Measurements from ENCODE around the gene DCUN1D2. TPM values are rescaled to one million over a fixed set of nuclear protein-coding genes. Genes with fewer than 3 reads are reported as not detected.

The DCUN1D2 gene
- total and polyA plus RNA-seq, 10 of the 15 experiments (the other 5 are each of a cell fraction or from before 2014, with no cell fraction given): 2.5 to 23.6 (median 9.3) TPM

DNA sequence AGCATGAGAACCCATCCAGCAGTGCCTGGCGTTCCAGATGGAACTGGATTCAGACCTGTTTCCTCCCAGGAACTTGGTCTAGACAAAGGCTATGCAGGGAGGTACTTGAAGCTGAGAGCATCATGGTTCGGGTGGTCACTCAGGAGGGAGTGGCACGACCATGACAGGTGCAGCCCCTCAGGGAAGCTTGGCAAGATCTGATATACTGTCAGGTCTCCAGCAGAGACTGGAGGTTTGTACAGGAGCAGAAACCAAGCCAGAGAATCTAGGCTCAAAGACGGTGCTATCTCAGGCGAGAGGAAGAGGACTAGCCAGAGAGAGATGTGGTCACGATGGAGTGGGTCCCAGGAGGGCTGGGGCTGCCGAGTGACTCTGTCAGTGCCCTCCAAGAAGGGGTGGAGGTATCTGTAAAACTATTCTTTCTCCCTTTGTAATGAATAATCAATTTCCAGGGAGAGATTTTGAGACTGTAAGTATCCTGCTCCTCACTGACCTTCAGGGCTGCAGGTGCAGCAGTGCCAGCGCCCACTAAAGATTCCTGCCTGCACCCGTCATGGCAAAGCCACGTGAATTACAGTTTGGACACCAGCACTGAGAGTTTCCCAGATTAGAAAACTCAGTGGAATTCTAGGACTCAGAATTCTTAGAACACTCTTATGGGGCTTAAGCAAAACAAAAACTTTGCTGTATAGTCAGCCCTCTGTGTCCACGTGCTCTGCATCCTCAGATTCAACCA, 10.2 kb upstream of the DCUN1D2 start:
- ChIA-PET SMC1A (ENCODE audit: uncharacterized antibody, unreplicated experiment) (no interaction called here), CTCF (no interaction called here), POLR2A (no interaction called here), RAD21 (ENCODE audit: unreplicated experiment) (no interaction called here)
- 94% methylated on average over 11 of the region's 11 CpGs for WGBS (ENCODE audit: insufficient coverage, insufficient replicate concordance, low lambda C conversion rate, missing lambda C conversion rate)
- Histone ChIP-seq H3K4me3 (no peak overlapping the region), H3K27ac (ENCODE audit: control insufficient read depth, insufficient read depth) (no peak overlapping the region), H3K4me1 (ENCODE audit: control insufficient read depth, insufficient read depth, low read length) (peaks cover 2% of the 10 kb centered on the region; the same call in 1 of the 2 replicates), H3K9ac (ENCODE audit: control insufficient read depth, insufficient read depth, low read length) (no peak overlapping the region), H3K4me2 (ENCODE audit: control insufficient read depth, insufficient read depth) (no peak overlapping the region), H2AFZ (ENCODE audit: control insufficient read depth, low read depth, low read length) (no peak overlapping the region), H3K9me3 (replicated peaks; ENCODE audit: control insufficient read depth, insufficient read depth, low read length) (no peaks in the 10 kb centered on the region), H3K27me3 (replicated peaks in 1 of 2; ENCODE audit: control insufficient read depth in 2 of 2, insufficient read depth in 2 of 2, low read length in 1 of 2) (no peaks in the 10 kb centered on the region), H4K20me1 (ENCODE audit: control insufficient read depth, insufficient read depth) (no peaks in the 10 kb centered on the region), H3K36me3 (ENCODE audit: control insufficient read depth in 2 of 2, insufficient read depth in 2 of 2, low read length in 1 of 2) (peaks cover 8 to 47% of the 10 kb centered on the region in 2 experiments), H3K79me2 (ENCODE audit: control insufficient read depth, insufficient read depth, low read length) (peaks cover 3% of the 10 kb centered on the region)
- no TSS peak for BruUV-seq (replicated peaks)
- intact Hi-C loops (cut with micrococcal nuclease; ENCODE audit: unreplicated experiment) (no loop called here), in situ Hi-C loops (cut with MboI) (no loop called here)
- no peak for ATAC-seq
- no peak for DNase-seq (ENCODE audit: low read depth, low spot score)
- no peak for FAIRE-seq
- TF ChIP-seq KLF5 (IDR thresholded peaks at IDR 0.05; ENCODE audit: partially characterized antibody) (no peak), IKZF1 (conservative IDR thresholded peaks at IDR 0.05) (no peak), RB1 (IDR thresholded peaks at IDR 0.05; ENCODE audit: borderline replicate concordance) (no peak), RUNX3 (IDR thresholded peaks at IDR 0.05; ENCODE audit: low read length) (no peak), TARDBP (IDR thresholded peaks at IDR 0.05; ENCODE audit: borderline replicate concordance) (no peak), BRCA1 (IDR thresholded peaks at IDR 0.05; ENCODE audit: low read depth, low read length) (no peak), GABPA (IDR thresholded peaks at IDR 0.05; ENCODE audit: low read depth) (no peak), ESRRA (IDR thresholded peaks at IDR 0.05; ENCODE audit: low read length) (no peak)
- TF ChIP-seq, protein P1, sequence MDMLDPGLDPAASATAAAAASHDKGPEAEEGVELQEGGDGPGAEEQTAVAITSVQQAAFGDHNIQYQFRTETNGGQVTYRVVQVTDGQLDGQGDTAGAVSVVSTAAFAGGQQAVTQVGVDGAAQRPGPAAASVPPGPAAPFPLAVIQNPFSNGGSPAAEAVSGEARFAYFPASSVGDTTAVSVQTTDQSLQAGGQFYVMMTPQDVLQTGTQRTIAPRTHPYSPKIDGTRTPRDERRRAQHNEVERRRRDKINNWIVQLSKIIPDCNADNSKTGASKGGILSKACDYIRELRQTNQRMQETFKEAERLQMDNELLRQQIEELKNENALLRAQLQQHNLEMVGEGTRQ (IDR thresholded peaks at IDR 0.05; ENCODE audit: borderline replicate concordance, low read depth, low read length): no peak
